ENCODE results near the gene PTPRC.
"Not testable (repeated sequence)": the region's sequence is repeated elsewhere in the genome, so short reads cannot be mapped to it uniquely, and the experiment has no call there.

PTPRC gene

GRCh38 chr1:198638894-198639635 is at the start of gene PTPRC:
Gene PTPRC, plus strand, starts transcription at chr1:198639040. Its CDS starts 229 bp downstream, at chr1:198639269.
- DNase-seq (ENCODE audit: low spot score), result no peak

- DNase-seq (ENCODE audit: low spot score), result no peak
Measured at GRCh38 chr1:198590454-198590853, 48.4 kb upstream of the PTPRC start.

GRCh38 chr1:198595765-198596164 is 43.1 kb upstream of the PTPRC start:
- DNase-seq (ENCODE audit: low spot score), result no peak

GRCh38 chr1:198597690-198598430 is 41.0 kb upstream of the PTPRC start:
- DNase-seq (ENCODE audit: low spot score), result no peak

GRCh38 chr1:198598796-198599321 is 40.0 kb upstream of the PTPRC start:
- no peak for DNase-seq (ENCODE audit: low spot score)

GRCh38 chr1:198599749-198600148 is 39.1 kb upstream of the PTPRC start:
- DNase-seq (ENCODE audit: low spot score), result no peak

- no peak for DNase-seq (ENCODE audit: low spot score)
Measured at GRCh38 chr1:198600906-198601305, 37.9 kb upstream of the PTPRC start.

- DNase-seq (ENCODE audit: low spot score), result not testable (repeated sequence)
Measured at GRCh38 chr1:198601310-198601709, 37.5 kb upstream of the PTPRC start.

GRCh38 chr1:198601936-198602889 is 36.6 kb upstream of the PTPRC start:
- no peak for DNase-seq (ENCODE audit: low spot score)

GRCh38 chr1:198604975-198605374 is 33.9 kb upstream of the PTPRC start:
- DNase-seq (ENCODE audit: low spot score), result no peak

GRCh38 chr1:198605406-198605805 is 33.4 kb upstream of the PTPRC start:
- DNase-seq (ENCODE audit: low spot score), result no peak

GRCh38 chr1:198606020-198606438 is 32.8 kb upstream of the PTPRC start:
- no peak for DNase-seq (ENCODE audit: low spot score)

GRCh38 chr1:198607714-198608113 is 31.1 kb upstream of the PTPRC start:
- DNase-seq (ENCODE audit: low spot score), result no peak

- DNase-seq (ENCODE audit: low spot score), result no peak
Measured at GRCh38 chr1:198610362-198610761, 28.5 kb upstream of the PTPRC start.

GRCh38 chr1:198611219-198611618 is 27.6 kb upstream of the PTPRC start:
- DNase-seq (ENCODE audit: low spot score), result no peak

GRCh38 chr1:198612471-198613260 is 26.2 kb upstream of the PTPRC start:
- DNase-seq (ENCODE audit: low spot score), result no peak

GRCh38 chr1:198617406-198617805 is 21.4 kb upstream of the PTPRC start:
- DNase-seq (ENCODE audit: low spot score), result no peak

GRCh38 chr1:198619375-198620140 is 19.3 kb upstream of the PTPRC start:
- no peak for DNase-seq (ENCODE audit: low spot score)

- DNase-seq (ENCODE audit: low spot score), result no peak
Measured at GRCh38 chr1:198620218-198620617, 18.6 kb upstream of the PTPRC start.
